ENCODE results near the gene CNST. TPM values are rescaled to one million over a fixed set of nuclear protein-coding genes. Genes with fewer than 3 reads are reported as not detected.
"Not testable (repeated sequence)": the region's sequence is repeated elsewhere in the genome, so short reads cannot be mapped to it uniquely, and the experiment has no call there.

CNST gene
- total RNA-seq, 1 donor from 2014 or later, result 29.6 TPM

DNA sequence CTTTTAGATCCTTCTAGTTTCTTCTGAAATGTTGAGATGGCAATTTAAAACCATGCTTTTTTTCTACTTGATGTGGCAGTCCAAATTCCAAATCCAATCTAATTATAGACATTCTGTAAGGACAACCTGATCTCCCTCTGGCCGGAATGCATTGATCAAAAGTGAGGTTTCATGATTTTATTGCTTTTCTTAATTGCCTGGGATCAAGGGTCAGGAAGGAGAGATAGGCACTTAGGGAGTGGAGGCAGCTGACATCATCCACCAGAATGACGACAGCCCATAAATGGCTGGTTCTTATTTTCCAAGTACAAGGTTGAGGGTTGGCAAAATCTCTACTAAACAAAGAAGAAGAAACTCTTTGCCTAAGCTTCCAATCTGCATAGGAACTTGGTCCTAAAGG is 111.6 kb downstream of the CNST start:
- DNase-seq (ENCODE audit: low spot score), result no peak

DNA sequence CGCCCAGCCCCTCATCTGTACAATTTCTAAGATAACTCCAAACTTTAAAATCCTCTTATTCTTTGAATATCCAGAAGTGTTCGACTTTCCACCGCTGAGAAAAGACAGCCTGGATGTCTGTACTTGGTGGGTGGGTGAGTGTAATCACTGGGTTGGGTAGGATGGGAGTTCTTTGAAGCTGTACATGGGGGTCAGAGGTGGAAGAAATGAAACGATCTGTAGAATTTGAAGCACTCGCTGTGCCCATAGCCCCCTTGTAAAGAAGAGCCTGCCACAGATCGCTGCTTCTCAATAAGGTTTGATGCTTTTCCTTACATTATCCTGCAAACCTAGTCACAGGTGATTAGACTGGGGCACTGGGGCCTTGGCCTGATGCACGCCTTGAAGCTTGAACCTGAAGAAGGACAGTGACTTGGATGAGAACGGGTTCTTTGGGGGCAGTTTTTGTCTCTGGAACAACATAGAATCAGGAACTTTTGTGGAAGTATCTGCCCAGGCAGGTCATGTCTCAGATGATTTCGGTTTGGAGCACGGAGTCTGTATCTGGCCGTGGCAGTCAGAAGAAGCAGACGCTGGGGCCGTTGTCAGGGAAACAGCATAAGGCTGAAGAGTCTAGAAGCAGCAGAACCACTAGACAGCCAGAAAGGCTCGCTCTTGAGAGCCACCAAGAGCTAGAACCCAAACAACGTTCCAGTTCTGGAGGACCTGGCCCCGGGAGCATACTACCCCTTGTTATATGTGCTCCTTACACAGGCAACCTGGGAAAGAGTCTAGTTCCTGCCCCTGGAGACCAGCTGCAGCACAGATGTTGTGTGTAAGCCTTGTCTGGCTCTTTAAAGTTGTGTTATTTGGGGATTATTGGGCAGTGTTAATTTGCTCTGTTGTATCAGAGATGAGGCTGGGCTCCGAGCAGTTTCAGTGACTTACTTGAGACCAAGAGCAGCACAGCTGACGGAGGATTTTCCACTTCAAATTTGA is 112.8 kb downstream of the CNST start:
- DNase-seq (ENCODE audit: low spot score), result no peak

DNA sequence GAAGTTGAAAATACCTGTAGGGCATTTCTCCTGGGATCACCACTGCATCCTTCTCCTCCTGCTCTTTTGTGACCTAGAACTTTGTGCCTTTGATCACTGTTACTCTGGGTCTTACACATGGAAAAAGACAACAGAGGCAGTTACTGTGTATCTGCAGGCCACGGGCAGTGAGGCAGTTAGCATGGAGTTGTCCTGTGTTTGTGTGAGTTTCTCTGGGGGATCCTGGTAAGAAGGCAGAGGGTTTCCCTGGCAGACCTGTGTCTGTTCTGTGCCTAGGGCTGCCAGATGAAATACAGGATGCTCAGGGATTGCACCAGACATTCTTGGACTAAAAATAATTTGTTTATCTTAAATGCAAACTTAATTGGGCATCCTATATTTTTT is 113.5 kb downstream of the CNST start:
- DNase-seq (ENCODE audit: low spot score), result no peak

DNA sequence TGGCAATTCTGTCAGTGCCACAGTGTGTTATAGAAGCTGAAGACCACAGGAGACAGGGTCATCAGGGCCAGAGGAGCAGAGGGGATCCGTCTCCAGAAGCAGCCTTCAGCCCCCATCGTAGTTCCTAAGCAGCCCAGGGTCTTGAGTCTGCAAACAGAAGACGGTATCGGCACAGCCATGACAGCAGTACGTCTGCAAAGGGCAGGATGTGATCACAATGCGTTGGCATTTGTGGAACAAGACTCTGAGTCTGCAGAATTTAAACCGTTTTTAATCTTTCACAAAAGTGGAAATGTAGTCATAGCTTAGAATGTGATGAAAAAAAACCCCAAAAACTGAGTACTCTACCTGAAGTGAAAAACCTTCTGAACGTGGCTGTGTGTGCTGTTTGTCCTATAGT is 113.9 kb downstream of the CNST start:
- no peak for DNase-seq (ENCODE audit: low spot score)

DNA sequence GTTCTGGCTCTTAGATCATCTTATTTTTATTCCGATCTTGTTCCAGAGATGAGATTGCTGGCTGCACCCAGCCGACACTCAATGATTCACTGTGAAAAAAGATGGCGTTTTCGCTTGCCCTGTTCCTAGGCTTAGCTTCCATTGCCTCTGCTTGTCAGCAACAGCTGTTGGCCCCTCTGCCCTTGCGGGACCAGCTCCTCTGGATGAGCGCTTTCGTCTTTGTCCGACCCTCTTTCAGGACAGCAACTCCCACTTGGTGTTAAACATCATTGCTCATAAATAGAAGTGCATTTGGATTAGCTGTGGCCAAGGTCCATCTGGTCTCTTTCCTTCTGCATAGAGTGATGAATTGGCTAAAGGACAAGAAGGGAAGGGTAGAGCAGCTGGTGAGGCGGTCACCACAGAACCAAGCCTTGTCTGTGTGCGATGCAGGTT is 114.5 kb downstream of the CNST start:
- DNase-seq (ENCODE audit: low spot score), result no peak

DNA sequence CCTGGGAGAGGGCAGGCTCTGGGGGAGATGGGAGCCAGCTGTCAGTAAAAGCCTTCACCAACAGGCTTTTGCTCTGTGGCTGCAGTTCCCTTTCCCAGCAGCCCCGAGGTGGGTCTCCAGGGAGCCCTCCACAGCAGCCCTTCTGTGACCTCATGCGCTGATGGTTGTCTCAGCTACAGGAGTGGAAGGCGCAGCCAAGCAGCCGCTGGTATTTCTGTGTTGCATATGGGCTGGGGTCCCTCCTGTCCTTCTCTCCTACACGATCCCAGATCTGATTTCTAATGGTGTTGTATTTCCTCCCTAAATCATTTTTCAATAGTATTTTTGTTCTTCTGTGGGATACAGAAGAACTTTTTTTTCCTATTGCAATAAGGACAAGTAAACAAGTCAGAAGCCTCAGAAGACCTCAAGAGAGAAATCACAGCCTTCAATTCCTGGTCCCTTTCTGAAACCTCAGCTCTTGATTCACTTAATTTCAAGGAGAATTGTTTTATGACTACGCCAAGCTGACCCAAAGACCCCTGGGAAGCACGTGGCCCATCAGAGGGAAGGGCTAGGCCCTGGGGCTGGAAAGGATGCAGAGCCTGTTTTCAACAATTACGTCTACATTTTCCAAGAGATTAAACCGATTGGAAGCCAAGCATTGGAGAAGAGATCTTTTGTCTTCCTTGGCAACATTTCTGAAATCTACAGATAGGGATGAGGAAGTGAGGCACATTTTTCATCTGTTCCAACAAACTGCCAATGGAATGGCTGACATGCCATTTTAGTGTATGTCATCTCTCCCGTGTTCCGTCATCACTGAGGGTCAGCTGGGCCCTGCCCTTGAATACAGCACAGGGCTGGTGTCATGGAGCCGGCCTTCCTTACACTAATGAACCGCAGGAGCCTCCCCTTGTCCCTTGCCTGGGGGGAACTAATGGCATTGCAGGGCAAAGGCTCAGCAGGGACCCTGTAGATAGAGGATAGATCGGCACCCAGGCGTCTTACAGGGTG is 115.9 kb downstream of the CNST start:
- no peak for DNase-seq (ENCODE audit: low spot score)

DNA sequence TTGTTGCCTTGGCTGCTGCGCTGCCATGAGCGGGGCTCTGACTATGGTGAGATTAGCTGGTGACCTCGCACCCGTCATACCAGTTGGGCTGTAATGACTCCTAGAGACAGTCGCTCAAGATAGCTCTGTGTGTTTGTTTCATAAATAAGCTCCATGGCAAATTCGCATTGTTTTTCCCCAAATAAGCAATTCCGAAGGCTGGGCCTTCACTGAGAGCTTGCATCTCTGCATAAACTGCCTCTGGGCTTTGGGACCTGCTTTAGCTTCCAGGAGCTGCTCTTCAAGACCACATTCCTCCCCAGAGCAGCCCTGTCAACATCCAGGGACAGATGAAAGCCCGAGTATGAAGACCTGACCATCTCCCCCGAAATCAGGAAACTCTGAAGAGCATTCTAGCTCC is 117.3 kb downstream of the CNST start:
- DNase-seq (ENCODE audit: low spot score), result no peak

DNA sequence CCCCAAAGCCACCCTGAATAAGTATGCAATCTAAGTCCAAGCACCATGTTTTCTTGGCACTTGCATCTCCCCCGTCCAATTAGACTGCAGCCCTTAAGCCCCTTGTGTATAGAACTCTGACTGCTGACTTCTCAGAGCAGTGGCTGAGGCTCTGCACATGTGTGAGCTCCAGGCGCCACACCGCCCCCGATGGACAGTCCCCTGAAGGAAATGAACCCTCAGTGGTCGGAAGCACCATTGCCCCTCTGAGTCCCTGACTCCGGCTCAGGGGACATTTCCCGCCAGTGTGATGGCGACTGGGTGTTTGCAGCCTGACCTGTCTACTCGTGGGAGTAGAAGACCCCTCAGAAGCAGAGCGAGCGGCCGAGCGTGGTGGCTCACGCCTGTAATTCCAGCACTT is 120.7 kb downstream of the CNST start:
- no peak for DNase-seq (ENCODE audit: low spot score)

DNA sequence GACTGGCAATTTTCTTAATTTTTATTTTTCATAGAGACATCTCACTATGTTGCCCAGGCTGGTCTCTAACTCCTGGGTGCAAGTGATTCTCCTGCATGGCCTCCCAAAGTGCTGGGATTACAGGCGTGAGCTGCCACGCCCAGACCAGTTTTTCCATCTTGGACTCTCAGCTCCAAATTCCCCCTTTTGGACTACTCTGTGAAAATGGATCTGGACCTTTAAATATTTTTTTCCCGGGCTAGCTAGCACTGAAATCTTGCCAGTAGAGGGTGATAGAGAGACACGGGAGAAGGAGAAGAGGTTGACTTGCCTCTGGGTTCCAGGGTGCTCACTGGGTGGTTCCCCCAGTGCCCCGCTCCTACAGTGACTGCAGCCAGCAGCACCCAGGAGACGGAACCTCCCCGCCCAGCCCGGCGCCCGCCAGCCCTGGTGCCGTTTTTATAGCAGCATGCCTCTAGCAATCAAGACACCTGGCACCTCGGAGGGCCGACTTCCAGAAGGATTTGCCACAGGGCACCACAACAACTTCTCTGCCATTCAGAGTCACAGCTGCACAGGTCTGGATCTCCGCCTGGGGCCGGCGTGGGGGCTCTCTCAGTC is 123.3 kb downstream of the CNST start:
- peak; percentile 46 for DNase-seq (ENCODE audit: low spot score)

DNA sequence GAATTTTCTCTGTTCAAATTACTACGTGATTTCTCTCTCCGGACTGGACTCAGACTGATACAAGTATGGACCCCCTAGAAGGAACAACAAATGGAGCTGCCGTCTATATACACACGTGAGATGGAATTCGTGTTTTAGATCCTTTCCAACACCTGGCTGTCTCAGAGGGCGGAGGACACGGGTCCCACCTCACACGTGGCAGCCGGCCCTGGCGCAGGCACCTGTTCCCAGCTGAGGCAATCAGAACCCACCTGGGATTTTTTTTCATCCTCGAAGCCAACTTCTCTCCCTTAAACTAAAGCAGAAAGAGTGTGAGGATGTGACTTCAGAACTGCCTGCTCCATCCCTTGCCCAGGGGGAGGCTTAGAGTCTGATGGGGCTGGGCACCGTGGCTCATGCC is 123.8 kb downstream of the CNST start:
- no peak for DNase-seq (ENCODE audit: low spot score)

DNA sequence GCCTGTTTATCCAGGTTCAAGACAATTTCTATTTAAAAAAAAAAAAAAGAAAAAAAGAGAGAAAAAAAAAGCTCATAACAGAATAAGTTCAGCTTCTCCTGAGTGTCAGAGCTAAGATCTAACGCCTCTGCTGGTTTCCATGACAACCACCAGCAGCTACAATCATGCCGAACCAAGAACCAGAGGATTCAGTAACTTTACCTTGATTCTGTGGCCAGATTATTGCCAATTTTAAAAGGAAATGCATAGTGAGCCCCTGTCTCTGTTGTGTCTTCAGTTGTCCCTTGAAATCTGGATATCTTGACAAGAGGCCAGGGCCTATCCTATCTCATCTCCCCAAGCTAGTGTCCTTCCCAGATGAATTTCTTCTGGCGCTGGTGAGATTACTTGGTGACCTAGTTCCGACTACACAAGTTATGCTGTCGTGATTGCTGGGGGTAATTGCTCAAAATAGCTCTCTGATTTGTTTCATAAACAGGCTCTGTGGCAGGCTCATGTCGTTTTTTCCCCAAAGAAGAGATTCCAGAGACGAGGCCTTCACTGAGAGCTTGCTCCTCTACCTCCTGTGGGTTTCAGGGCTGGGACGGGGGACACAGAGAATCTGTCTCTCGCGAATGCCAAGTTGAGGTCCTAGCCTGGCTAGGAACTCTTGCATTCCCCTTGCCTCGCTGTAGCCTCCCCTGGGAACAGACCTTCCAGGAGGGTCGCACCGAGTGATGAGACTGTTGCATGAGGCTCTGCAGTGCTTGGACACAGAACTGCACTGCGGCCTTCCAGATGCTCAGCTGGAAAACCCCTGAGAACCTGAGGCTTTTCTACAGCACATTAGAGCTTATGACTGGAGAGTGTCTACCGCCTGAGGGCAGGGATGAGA is 125.6 kb downstream of the CNST start:
- no peak for DNase-seq (ENCODE audit: low spot score)

DNA sequence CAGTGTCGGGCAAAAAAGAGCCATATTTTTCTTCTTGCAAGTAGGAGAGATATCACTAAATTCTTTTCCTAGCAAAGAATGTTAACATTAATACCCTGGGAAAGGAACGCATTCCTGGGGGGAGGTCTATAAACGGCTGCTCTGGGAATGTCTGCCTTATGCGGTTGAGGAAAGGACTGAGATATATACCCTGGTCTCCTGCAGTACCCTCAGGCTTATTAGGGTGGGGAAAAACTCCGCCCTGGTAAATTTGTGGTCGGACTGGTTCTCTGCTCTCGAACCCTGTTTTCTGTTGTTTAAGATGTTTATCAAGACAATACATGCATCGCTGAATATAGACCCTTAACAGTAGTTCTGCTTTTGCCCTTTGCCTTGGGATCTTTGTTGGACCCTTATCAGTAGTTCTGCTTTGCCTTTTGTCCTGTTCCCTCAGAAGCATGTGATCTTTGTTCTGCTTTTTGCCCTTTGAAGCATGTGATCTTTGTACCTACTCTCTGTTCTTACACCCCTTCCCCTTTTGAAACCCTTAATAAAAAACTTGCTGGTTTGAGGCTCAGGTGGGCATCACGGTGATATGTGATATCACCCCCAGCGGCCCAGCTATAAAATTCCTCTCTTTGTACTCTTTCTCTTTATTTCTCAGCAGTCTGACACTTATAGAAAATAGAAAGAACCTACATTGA is 128.1 kb downstream of the CNST start:
- not testable (repeated sequence) for DNase-seq (ENCODE audit: low spot score)

DNA sequence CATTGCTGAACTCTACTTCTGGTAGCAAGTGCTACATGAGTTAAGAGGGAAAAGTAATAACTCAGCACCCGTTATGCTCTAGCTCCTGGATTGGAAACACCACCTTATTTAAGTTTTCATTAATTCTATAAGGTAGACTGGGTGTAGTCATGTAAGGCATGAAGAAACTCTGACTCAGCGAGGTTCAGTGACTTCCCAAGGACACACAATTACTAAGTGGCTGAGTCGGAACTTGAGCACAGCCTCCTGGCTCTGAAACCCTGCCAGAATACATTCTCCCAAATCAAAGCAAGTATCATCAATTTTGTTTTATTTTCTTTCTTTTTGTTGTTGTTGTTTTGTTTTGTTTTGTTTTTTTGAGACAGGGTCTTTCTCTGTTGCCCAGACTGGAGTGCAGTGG is 128.9 kb downstream of the CNST start:
- no peak for DNase-seq (ENCODE audit: low spot score)

DNA sequence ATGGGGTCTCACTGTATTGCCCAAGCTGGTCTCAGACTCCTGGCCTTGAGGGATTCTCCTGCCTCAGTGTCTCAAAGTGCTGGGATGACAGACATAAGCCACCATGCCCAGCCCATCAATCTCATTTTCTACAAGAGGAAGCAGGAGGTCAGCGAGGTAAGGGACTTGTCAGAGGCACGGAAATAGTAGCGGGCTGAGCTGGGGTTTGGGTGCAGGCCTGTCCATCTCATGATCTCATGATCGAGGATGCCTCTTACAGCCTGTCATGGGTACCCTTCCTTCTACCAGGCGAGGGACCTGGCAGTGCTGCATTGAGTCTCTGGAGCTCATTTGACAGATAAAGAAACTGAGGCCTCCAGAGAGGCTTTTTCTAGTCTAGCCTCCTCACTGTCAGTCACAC is 129.4 kb downstream of the CNST start:
- DNase-seq (ENCODE audit: low spot score), result no peak

DNA sequence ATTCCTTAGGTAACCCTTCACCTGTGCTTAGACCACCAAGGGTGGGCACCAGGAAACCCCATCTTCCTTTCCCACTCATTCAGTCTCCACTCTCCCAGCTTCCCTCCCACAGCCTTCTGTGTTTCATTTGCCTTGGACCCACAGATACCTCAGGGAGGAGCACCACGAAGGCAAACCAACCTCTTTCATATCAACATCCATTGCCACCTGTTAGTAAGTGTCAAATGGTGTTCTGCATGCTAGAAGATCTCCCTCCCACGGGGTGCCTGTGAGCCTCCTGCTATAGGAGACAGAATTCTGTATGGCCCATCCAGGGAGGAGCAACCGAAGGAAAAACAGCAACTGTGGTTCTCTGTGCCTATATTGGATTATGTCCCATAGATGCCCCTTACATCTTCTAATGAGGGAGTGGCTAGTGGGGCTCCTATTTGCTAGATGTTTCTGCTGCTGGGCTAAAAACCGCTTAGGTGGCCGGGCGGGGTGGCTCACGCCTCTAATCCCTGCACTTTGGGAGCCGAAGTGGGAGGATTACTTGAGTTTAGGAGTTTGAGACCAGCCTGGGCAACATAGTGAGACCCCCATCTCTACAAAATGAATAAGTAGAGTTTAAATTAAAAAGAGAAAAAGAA is 132.3 kb downstream of the CNST start:
- no peak for DNase-seq (ENCODE audit: low spot score)

DNA sequence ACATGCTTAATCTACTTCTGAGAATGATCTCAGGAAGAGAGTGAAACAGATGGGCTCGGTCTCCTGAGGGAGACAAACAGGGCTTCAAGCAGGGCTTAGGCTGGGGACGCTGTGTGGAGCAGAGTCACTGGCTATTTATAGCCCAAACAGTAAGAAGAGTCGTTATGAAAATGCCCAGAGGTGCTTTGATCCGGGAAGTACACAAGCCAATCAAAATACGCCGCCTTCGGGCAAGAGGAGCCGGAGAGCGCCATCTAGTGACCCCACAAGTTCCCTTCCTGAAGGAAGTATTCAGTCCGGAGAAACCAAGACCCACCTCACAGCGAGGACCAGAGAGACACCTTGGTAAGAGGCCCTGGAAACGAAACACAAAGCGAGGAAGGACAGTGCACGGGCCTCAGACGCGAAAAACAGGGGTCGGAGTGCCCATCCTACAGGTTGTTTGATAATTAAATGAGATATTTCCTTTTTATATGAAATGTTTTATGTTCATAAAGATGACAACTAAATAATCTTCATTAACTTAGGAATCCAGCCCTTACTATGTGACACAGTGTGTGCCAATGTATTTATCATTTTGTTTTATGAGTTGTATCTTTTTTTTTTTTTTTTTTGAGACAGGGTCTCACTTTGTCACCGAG is 133.0 kb downstream of the CNST start:
- peak; percentile 90 for DNase-seq (ENCODE audit: low spot score)

DNA sequence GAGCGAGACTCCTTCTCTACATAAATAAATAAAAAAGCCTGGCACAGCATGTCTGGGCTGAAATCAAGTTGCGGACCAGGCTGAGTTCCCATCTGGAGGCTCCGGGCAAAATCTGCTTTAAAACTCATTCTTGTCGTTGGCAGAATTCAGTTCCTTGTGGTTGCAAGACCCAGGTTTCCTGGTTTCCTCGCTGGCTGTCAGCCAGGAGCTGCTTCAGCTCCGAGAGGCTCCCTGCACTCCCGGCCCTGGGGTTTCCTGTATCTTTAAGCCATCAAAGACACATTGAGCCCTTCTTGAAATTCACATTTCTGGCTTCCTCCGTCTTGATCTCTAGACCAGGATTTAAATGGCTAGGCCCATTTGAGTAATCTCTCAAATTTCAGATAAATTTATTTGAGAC is 137.3 kb downstream of the CNST start:
- DNase-seq (ENCODE audit: low spot score), result peak; percentile 27

DNA sequence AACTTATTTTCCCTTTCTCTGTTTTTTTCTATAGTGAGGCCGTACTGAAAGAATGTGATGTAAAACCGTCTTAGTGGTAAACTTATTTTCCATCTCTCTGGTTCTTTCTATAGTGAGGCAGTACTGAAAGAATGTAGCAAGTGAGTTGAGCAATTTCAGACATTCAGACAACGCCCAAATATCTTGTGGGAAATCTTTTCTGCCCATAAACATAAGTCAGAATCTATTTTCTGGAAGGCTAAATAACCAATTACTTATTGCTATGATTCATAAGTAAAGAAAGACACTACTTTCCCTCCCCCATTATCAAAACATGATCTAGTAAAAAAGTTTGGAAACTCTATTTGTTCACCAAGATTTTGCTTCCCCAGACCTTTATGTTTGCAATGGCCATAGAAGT is 139.1 kb downstream of the CNST start:
- DNase-seq (ENCODE audit: low spot score), result no peak

DNA sequence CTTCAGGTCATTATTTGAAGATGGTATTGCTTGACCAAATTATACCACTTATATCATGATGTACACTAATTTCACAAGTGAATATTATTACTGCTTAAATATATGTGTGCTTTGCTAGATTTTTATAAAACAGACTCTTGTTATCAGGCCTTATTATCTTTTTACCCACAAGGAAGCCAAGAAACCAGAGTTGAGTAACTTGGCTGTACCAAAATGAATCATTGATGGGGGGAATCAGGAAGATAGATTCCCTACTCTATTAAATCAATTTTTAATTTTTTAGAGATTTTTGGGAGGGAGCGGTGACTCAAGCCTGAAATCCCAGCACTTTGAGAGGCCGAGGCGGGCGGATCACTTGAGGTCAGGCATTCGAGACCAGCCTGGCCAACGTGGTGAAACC is 141.9 kb downstream of the CNST start:
- no peak for DNase-seq (ENCODE audit: low spot score)

All from mucosa of gallbladder (tissue), 1 donor.